Left ventricle myocardium inferior (tissue), 1 donor: ENCODE results near the gene CCDC137. TPM values are rescaled to one million over a fixed set of nuclear protein-coding genes. Genes with fewer than 3 reads are reported as not detected.

Experiments used
- DNase-seq: peaks from one replicate; pipeline ENCODE4 v3.0.0-alpha.2; 2020
- H3K27ac ChIP-seq: fragments of 200-600 bp; replicated peaks from 2 replicates; pipeline ENCODE4 v1.8.0; 2021
- H3K27me3 ChIP-seq: fragments of 200-600 bp; 2 replicates; pipeline ENCODE4 v1.8.0; 2021; ENCODE audit warnings: low read depth
- H3K36me3 ChIP-seq: fragments of 200-600 bp; 2 replicates; pipeline ENCODE4 v1.8.0; 2021
- H3K4me1 ChIP-seq: fragments of 200-600 bp; 2 replicates; pipeline ENCODE4 v1.8.0; 2021
- H3K4me3 ChIP-seq: fragments of 200-600 bp; 2 replicates; pipeline ENCODE4 v1.8.0; 2021; ENCODE audit warnings: mild to moderate bottlenecking, moderate library complexity
- H3K9me3 ChIP-seq: fragments of 200-600 bp; replicated peaks from 2 replicates; pipeline ENCODE4 v1.8.0; 2021
- intact Hi-C: fragments of 100-400 bp; cut with micrococcal nuclease; formaldehyde crosslinking; loops from one replicate; pipeline ENCODE4 v1.11.0; 2022
- total RNA-seq: library from RNA; stranded (reverse); fragmentation: NEBNext Ultra II Directional; extraction: Animal tissue kit (Norgen Biotek cat#: 25700); gene quantifications from one replicate; pipeline ENCODE4 v1.2.1, GENCODE V29; 2021
- TF ChIP-seq, protein P1 (sequence below): fragments of 200-600 bp; IDR thresholded peaks from 2 replicates; pipeline ENCODE4 v1.8.0; 2021; ENCODE audit warnings: antibody characterized with exemption, mild to moderate bottlenecking, borderline replicate concordance
- donor health status: DM: no; HTN: yes; CAD: no; lungs with severe emphysema.

Gene CCDC137
- total RNA-seq, 1 donor from 2014 or later: 5.6 TPM

DNA sequence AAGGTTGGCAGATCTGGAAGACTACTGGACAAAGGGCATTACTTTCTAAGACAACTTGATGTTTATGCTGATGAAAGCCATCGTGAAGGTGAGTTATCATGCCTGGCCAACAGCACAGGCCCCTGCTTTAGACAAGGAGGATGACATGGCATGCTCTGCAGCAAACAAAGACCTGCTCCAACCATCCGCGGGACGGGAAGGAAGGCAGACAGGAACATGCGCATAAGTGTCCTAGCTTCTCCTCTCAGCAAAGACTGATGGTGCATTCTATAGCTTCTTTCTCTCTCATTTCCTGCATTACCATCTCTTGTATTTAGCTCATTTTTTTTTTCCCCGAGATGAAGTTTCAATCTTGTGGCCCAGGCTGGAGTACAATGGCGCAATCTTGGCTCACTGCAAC lies 35.1 kb upstream of the CCDC137 start:
- intact Hi-C loops: no loop called here
- H3K9me3 ChIP-seq: no peaks in the 10 kb centered on the region
- no peak overlapping the region for H3K4me3 ChIP-seq
- DNase-seq: no peak
- peaks cover 42% of the 10 kb centered on the region for H3K36me3 ChIP-seq
- TF ChIP-seq, protein P1, sequence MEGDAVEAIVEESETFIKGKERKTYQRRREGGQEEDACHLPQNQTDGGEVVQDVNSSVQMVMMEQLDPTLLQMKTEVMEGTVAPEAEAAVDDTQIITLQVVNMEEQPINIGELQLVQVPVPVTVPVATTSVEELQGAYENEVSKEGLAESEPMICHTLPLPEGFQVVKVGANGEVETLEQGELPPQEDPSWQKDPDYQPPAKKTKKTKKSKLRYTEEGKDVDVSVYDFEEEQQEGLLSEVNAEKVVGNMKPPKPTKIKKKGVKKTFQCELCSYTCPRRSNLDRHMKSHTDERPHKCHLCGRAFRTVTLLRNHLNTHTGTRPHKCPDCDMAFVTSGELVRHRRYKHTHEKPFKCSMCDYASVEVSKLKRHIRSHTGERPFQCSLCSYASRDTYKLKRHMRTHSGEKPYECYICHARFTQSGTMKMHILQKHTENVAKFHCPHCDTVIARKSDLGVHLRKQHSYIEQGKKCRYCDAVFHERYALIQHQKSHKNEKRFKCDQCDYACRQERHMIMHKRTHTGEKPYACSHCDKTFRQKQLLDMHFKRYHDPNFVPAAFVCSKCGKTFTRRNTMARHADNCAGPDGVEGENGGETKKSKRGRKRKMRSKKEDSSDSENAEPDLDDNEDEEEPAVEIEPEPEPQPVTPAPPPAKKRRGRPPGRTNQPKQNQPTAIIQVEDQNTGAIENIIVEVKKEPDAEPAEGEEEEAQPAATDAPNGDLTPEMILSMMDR: no peak
- no peaks in the 10 kb centered on the region for H3K27me3 ChIP-seq
- H3K4me1 ChIP-seq: peaks cover 52% of the 10 kb centered on the region
- no peak overlapping the region for H3K27ac ChIP-seq

DNA sequence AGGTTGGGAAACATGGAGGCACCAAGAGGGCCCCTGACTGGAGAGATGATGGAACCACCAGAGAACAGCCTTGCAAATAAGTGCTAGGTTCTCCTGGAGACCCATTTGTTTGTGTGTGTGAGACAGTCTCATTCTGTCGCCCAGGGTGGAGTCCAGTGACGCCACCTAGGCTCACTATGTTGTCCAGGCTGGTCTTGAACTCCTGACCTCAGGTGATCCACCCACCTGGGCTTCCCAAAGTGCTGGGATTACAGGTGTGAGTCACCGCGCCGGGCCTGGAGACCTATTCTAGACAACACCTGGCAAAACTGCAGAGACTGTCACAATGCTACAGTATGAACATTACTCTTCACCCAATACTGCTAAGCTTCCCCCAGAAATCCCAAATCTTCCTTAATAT lies 31.1 kb upstream of the CCDC137 start:
- H3K4me1 ChIP-seq: peaks cover 57% of the 10 kb centered on the region
- H3K27ac ChIP-seq: peak overlapping the region; percentile 96
- intact Hi-C loops: no loop called here
- no peaks in the 10 kb centered on the region for H3K27me3 ChIP-seq
- no peak for DNase-seq
- H3K9me3 ChIP-seq: no peaks in the 10 kb centered on the region
- H3K4me3 ChIP-seq: peak overlapping the region; percentile 94
- TF ChIP-seq, protein P1: no peak
- H3K36me3 ChIP-seq: peaks cover 7% of the 10 kb centered on the region

DNA sequence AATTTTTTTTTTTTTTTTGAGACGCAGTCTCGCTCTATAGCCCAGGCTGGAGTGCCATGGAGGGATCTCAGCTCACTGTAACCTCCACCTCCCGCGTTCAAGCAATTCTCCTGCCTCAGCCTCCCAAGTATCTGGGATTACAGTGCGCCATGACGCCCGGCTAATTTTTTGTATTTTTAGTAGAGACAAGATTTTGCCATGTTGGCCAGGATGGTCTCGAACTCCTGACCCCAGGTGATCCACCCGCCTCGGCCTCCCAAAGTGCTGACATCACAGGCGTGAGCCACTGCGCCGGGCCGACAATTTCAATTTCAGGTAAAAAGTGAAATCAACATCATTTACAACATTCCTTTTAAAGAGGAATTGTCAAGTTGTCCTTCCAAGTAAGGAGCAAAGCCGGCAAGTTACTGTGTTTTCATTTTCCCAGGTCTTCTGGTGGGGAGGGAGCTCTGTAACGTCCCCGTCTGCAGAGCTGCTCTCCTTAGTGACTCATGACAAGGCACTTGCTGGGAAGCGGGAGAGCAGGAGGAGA lies 30.5 kb upstream of the CCDC137 start:
- Histone ChIP-seq H3K27me3 (no peaks in the 10 kb centered on the region), H3K4me3 (peak overlapping the region; percentile 94), H3K36me3 (peaks cover 4% of the 10 kb centered on the region), H3K9me3 (no peaks in the 10 kb centered on the region), H3K4me1 (peaks cover 57% of the 10 kb centered on the region), H3K27ac (peak overlapping the region; percentile 96)
- intact Hi-C loops: no loop called here
- TF ChIP-seq, protein P1: no peak
- DNase-seq: no peak

DNA sequence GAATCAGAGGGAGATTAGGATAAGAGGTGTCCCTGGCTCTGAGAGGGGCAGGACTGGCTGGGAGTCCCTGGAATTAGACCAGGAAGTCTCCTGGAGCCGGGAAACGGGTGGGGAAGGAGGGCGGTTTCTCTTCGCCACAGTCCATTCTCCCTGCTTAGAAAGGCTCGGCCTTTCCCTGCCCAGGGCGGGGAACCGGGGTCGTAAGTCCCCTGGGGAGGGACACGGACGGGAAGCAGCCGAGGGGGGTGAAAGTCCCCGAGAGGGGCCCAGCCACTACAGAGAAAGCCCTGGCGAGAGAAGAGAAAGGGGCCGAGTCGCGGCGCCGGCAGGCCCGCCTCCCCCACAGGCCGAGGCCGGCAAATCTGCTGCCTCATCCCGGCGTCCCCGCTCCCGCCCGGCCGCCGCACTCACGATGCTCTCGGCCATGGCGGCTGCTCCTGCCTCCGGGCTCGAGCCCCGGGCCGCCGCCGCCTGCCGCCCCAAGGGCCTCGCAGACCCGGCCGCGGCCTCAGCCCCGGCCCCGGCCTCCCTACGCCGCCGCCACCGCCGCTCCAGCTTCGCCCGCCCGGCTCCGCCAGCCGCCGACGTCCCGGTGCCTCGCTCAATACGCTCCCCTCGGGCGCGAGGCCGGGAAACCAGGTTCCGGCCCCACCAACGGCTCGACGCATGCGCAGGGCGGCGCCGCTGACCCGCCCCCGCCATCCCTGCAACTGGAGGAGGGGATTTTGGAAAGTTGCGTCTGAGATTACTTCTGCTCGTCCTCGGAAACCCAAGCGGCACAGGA lies 29.8 kb upstream of the CCDC137 start, which contains the start of the genes NPLOC4 and TSPAN10:
Gene NPLOC4, minus strand, starts transcription at position 608 of the 784 bp plus-strand sequence. Its CDS starts 182 bp downstream, at position 426.
Gene TSPAN10, plus strand, starts transcription at position 692 of the 784 bp plus-strand sequence. CDS start 5,217 bp downstream, outside the sequence.
- DNase-seq: peak; percentile 88
- Histone ChIP-seq H3K4me3 (peak within 1 kb of the TSS; percentile 94), H3K4me1 (peaks cover 54% of the 10 kb centered on the region), H3K27me3 (no peaks in the 10 kb centered on the region), H3K36me3 (peaks cover under 1% of the 10 kb centered on the region), H3K27ac (peak within 1 kb of the TSS; percentile 96), H3K9me3 (no peaks in the 10 kb centered on the region)
- TF ChIP-seq, protein P1: no peak
- intact Hi-C loops: no loop called here

DNA sequence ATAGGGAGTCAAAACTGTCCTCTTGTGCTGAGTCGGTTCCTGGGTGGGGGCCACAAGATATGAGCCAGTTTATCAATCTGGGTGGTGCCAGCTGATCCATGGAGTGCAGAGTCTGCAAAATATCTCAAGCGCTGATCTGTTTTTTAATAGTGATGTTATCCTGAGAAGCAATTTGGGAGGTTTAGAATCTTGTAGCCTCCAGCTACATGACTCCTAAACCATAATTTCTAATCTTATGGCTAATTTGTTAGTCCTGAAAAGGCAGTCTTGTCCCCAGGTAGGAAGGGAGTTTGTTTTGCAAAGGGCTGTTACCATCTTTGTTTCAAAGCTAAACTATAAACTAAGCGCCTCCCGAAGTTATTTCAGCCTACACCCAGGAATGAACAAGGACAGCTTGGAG lies 27.9 kb upstream of the CCDC137 start:
- no peak for DNase-seq
- intact Hi-C loops: no loop called here
- H3K9me3 ChIP-seq: no peaks in the 10 kb centered on the region
- H3K4me3 ChIP-seq: no peak overlapping the region
- no peaks in the 10 kb centered on the region for H3K27me3 ChIP-seq
- TF ChIP-seq, protein P1: no peak
- no peak overlapping the region for H3K27ac ChIP-seq
- H3K36me3 ChIP-seq: no peaks in the 10 kb centered on the region
- peaks cover 36% of the 10 kb centered on the region for H3K4me1 ChIP-seq
